Ovary (tissue), 9 donors: ENCODE data around the gene INHBB. TPM values are rescaled to one million over a fixed set of nuclear protein-coding genes. Genes with fewer than 3 reads are reported as not detected.

ENCODE experiments used
- DNase-seq, 5 donors: peaks; one replicate each; pipeline ENCODE4 v3.0.0-alpha.2; 2019 to 2020
- H3K27ac ChIP-seq, 2 donors: fragments of 200-600 bp; one replicate each; pipeline versions ENCODE4 v1.5.1 to v1.8.0; 2019 to 2022
- H3K27me3 ChIP-seq: fragments of 200-600 bp; one replicate; pipeline ENCODE4 v1.8.0; 2022
- H3K36me3 ChIP-seq: fragments of 200-600 bp; sonication (generic); one replicate; pipeline ENCODE4 v1.5.1; 2019
- H3K4me1 ChIP-seq: one replicate; pipeline ENCODE4 v1.8.1; 2013; ENCODE audit warnings: mild to moderate bottlenecking, moderate library complexity; ENCODE audit not compliant: insufficient read depth
- H3K4me3 ChIP-seq: fragments of 200-600 bp; sonication (generic); one replicate; pipeline ENCODE4 v1.5.1; 2017
- H3K9me3 ChIP-seq, 2 donors: fragments of 200-600 bp in 1 of 2; sonication (generic) in 1 of 2; one replicate each; pipeline versions ENCODE4 v1.5.1 to v1.8.1; 2013 to 2019; ENCODE audit warnings: mild to moderate bottlenecking in 1 of 2, moderate library complexity in 1 of 2
- CTCF ChIP-seq, 3 donors: fragments of 450-650 bp in 2 of 3; fragments of 200-600 bp in 1 of 3; IDR thresholded peaks; one replicate each; pipeline versions ENCODE4 v1.5.1 to v1.8.0; 2016 to 2022; ENCODE audit warnings: antibody characterized with exemption in 3 of 3, mild to moderate bottlenecking in 1 of 3
- EP300 ChIP-seq: sonication (generic); formaldehyde crosslinking; IDR thresholded peaks from one replicate; pipeline ENCODE4 v1.6.1; 2017; ENCODE audit warnings: antibody characterized with exemption
- POLR2A ChIP-seq: fragments of 450-650 bp; IDR thresholded peaks from one replicate; pipeline ENCODE4 v1.6.1; 2017; ENCODE audit warnings: antibody characterized with exemption, mild to moderate bottlenecking, moderate library complexity
- WGBS, 3 donors: extraction: QIAGEN DNeasy Blood & Tissue Kit in 1 of 3; methylation state at CpG; one replicate each; pipeline versions ENCODE4 v1.1.5 to v1.1.7; 2013 to 2017; 5-methylcytosine and 5-hydroxymethylcytosine counted together
- intact Hi-C, 4 donors: fragments of 100-400 bp; cut with DNase I; formaldehyde crosslinking; loops; one replicate each; pipeline versions ENCODE4 v1.11.0 to v1.15.1; 2022 to 2023
- polyA plus RNA-seq, 2 donors: library from polyadenylated mRNA; stranded (reverse); fragments of 200-250 nt in 1 of 2; fragments of 350-450 nt in 1 of 2; fragmentation: Illumina TruSeq in 1 of 2; extraction: RNeasy Lipid Tissue Mini Kit (QIAGEN cat#74804) in 1 of 2; gene quantifications; one replicate each; pipeline ENCODE4 v1.2.3, GENCODE V29; 2013 to 2014
- total RNA-seq, 7 donors: library from RNA; depleted of rRNA in 2 of 7; stranded (reverse); fragments of >200 nt in 2 of 7; fragmentation: NEBNext Ultra II Directional in 3 of 7; extraction: Animal tissue kit (Norgen Biotek cat#: 25700) in 3 of 7; gene quantifications; one replicate each; pipeline versions ENCODE4 v1.1.0 to v1.2.4, GENCODE V29; 2016 to 2023
- donor health status: DM: no; HTN: no; CAD: no; lungs with moderate emphysema.
- donor health status: DM: no; HTN: no; CAD: no.
- donor health status: Bipolar disorder and iron deficiency.
- donor health status: DM: yes; HTN: yes; CAD: no.
- donor health status: DM: no; HTN: no; CAD: no.
- donor health status: DM: yes; HTN: yes; CAD: no.

The INHBB gene
- total and polyA plus RNA-seq, 9 donors: 1.1 to 6.9 (median 4.0) TPM

GRCh38 chr2:120341977-120342376 lies 4.0 kb upstream of the INHBB start:
- 67 to 78% (median 68%) methylated on average over 7 of the region's 7 CpGs for WGBS, 3 donors
- intact Hi-C loops: loop anchor here in 3 of 4 donors (2.0 to 10.0 kb wide), 6 partner anchors 183 to 745 kb away; no protein-coding TSS in a partner anchor

GRCh38 chr2:120342446-120342845 lies 3.5 kb upstream of the INHBB start:
- Histone ChIP-seq H3K4me1 (peaks cover 10% of the 10 kb centered on the region), H3K27ac (no peak overlapping the region), H3K27me3 (no peaks in the 10 kb centered on the region), H3K4me3 (no peak overlapping the region), H3K9me3 (no peaks in the 10 kb centered on the region), H3K36me3 (no peaks in the 10 kb centered on the region)
- intact Hi-C loops: loop anchor here in 3 of 4 donors (2.0 to 10.0 kb wide), 6 partner anchors 182 to 745 kb away; no protein-coding TSS in a partner anchor
- no peak for DNase-seq
- TF ChIP-seq CTCF (IDR thresholded peaks at IDR 0.05) (no peak), POLR2A (no peak), EP300 (no peak)
- WGBS, 3 donors: 26 to 32% (median 28%) methylated on average over 7 of the region's 7 CpGs

More at GRCh38 chr2:120341977-120342376, 4.0 kb upstream of the INHBB start:
- Histone ChIP-seq H3K27ac (no peak overlapping the region), H3K4me1 (peaks cover 10% of the 10 kb centered on the region), H3K27me3 (no peaks in the 10 kb centered on the region), H3K36me3 (no peaks in the 10 kb centered on the region), H3K4me3 (no peak overlapping the region), H3K9me3 (no peaks in the 10 kb centered on the region)
- no peak for DNase-seq
- TF ChIP-seq EP300: no peak
- TF ChIP-seq POLR2A: no peak
- no peak for TF ChIP-seq CTCF (IDR thresholded peaks at IDR 0.05)

- no peaks in the 10 kb centered on the region for H3K27me3 ChIP-seq
- H3K27ac ChIP-seq: no peak overlapping the region
- no peaks in the 10 kb centered on the region for H3K36me3 ChIP-seq
- DNase-seq: no peak
- WGBS, 3 donors: 18 to 27% (median 20%) methylated on average over 5 of the region's 5 CpGs
- TF ChIP-seq CTCF (IDR thresholded peaks at IDR 0.05): no peak
- no peak for TF ChIP-seq POLR2A
- intact Hi-C loops: loop anchor here in 3 of 4 donors (1.0 to 10.0 kb wide), 7 partner anchors 182 to 744 kb away; no protein-coding TSS in a partner anchor
- no peaks in the 10 kb centered on the region for H3K9me3 ChIP-seq
- peaks cover 10% of the 10 kb centered on the region for H3K4me1 ChIP-seq
- H3K4me3 ChIP-seq: no peak overlapping the region
Observed at GRCh38 chr2:120343100-120343432, 2.9 kb upstream of the INHBB start.

GRCh38 chr2:120343433-120344105 lies 2.4 kb upstream of the INHBB start:
- peak; percentile 65 to 84 (median 79) for DNase-seq
- no peaks in the 10 kb centered on the region for H3K36me3 ChIP-seq
- 7 to 9% (median 7%) methylated on average over 42 to 43 of the region's 43 CpGs for WGBS, 3 donors
- no peaks in the 10 kb centered on the region for H3K9me3 ChIP-seq
- TF ChIP-seq EP300 (no peak), CTCF (IDR thresholded peaks at IDR 0.05) (peak; percentile 58 to 90 (median 77))
- no peak overlapping the region for H3K27ac ChIP-seq
- peaks cover 10% of the 10 kb centered on the region for H3K4me1 ChIP-seq
- H3K4me3 ChIP-seq: peak overlapping the region; percentile 20
- intact Hi-C loops: loop anchor here (1.0 to 10.0 kb wide), 8 partner anchors 181 to 744 kb away; no protein-coding TSS in a partner anchor
- no peaks in the 10 kb centered on the region for H3K27me3 ChIP-seq
